Sigmoid colon (tissue), 4 donors: ENCODE measurements around the gene PGK2.

ENCODE experiments used
- CTCF ChIP-seq, 4 experiments: fragments of 450-650 bp in 3 of 4; fragments of 200-600 bp in 1 of 4; IDR thresholded peaks; one replicate each; pipeline ENCODE4 v1.5.1; 2016 to 2019; ENCODE audit warnings: antibody characterized with exemption in 4 of 4, mild to moderate bottlenecking in 3 of 4, moderate library complexity in 2 of 4
- EP300 ChIP-seq, 4 donors: sonication (generic); formaldehyde crosslinking; IDR thresholded peaks; one replicate each; pipeline ENCODE4 v1.6.1; 2017; ENCODE audit warnings: antibody characterized with exemption in 4 of 4
- POLR2A ChIP-seq, 2 donors: fragments of 450-650 bp; IDR thresholded peaks; one replicate each; pipeline ENCODE4 v1.6.1; 2016; ENCODE audit warnings: antibody characterized with exemption in 2 of 2, mild to moderate bottlenecking in 2 of 2, moderate library complexity in 2 of 2
- POLR2AphosphoS5 ChIP-seq, 4 donors: sonication (generic); formaldehyde crosslinking; IDR thresholded peaks; one replicate each; pipeline ENCODE4 v1.6.1; 2017; ENCODE audit warnings: antibody characterized with exemption in 4 of 4

GRCh38 chr6:49784272-49784671 lies 2.8 kb downstream of the PGK2 start:
- TF ChIP-seq POLR2AphosphoS5 (IDR thresholded peaks at IDR 0.05) (no peak), POLR2A (IDR thresholded peaks at IDR 0.05) (no peak), CTCF (IDR thresholded peaks at IDR 0.05) (no peak), EP300 (IDR thresholded peaks at IDR 0.05) (no peak)
